Right lobe of liver (tissue), 6 donors: ENCODE data around the gene ZBTB44. TPM values are rescaled to one million over a fixed set of nuclear protein-coding genes. Genes with fewer than 3 reads are reported as not detected.

ENCODE experiments used
- ATAC-seq, 4 donors: fragments of 200-7000 bp; cut with Tn5 transposase; one replicate each; pipeline ENCODE4 v1.9.1; 2020; ENCODE audit warnings: mild to moderate bottlenecking in 4 of 4, moderate library complexity in 4 of 4
- DNase-seq, 3 donors: peaks; one replicate each; pipeline ENCODE4 v3.0.0-alpha.2; 2020
- H3K27ac ChIP-seq, 3 donors: fragments of 200-600 bp; one replicate each; pipeline ENCODE4 v1.8.0; 2022
- H3K27me3 ChIP-seq, 2 donors: fragments of 200-600 bp; one replicate each; pipeline ENCODE4 v1.8.0; 2022
- H3K36me3 ChIP-seq, 4 donors: fragments of 200-600 bp; sonication (generic) in 1 of 4; one replicate each; pipeline versions ENCODE4 v1.5.1 to v1.8.0; 2017 to 2022; ENCODE audit warnings: control low read depth in 1 of 4
- H3K4me1 ChIP-seq, 4 donors: fragments of 200-600 bp; sonication (generic) in 1 of 4; one replicate each; pipeline versions ENCODE4 v1.5.1 to v1.8.0; 2017 to 2022; ENCODE audit warnings: control low read depth in 1 of 4
- H3K4me3 ChIP-seq, 3 donors: fragments of 200-600 bp; one replicate each; pipeline ENCODE4 v1.8.0; 2022
- H3K9me3 ChIP-seq, 4 donors: fragments of 200-600 bp; sonication (generic) in 1 of 4; one replicate each; pipeline versions ENCODE4 v1.5.1 to v1.8.0; 2017 to 2022; ENCODE audit warnings: control low read depth in 1 of 4
- POLR2A ChIP-seq: fragments of 450-650 bp; IDR thresholded peaks from one replicate; pipeline ENCODE4 v1.6.1; 2017; ENCODE audit warnings: antibody characterized with exemption, mild to moderate bottlenecking
- WGBS: methylation state at CpG from one replicate; pipeline ENCODE4 v1.1.6; 2018; ENCODE audit warnings: low coverage, low lambda C conversion rate; ENCODE audit not compliant: insufficient coverage; ENCODE audit errors: missing lambda C conversion rate; 5-methylcytosine and 5-hydroxymethylcytosine counted together
- intact Hi-C, 2 donors: fragments of 100-400 bp; cut with DNase I; formaldehyde crosslinking; loops; one replicate each; pipeline versions ENCODE4 v1.11.2 to v1.14.1; 2022
- small RNA-seq, 2 experiments: library from RNA; depleted of rRNA; stranded (forward); fragments of <200 nt; gene quantifications; one replicate each; pipeline ENCODE3, GENCODE V24; 2016
- total RNA-seq, 6 experiments: library from RNA; depleted of rRNA in 2 of 6; stranded (reverse); fragments of >200 nt in 2 of 6; fragmentation: NEBNext Ultra II Directional in 3 of 6; extraction: Animal tissue kit (Norgen Biotek cat#: 25700) in 3 of 6; gene quantifications; one replicate each; pipeline versions ENCODE4 v1.1.0 to v1.2.4, GENCODE V29; 2016 to 2023
- TF ChIP-seq, protein P1 (sequence below), 4 donors: fragments of 200-600 bp in 3 of 4; fragments of 450-650 bp in 1 of 4; IDR thresholded peaks; one replicate each; pipeline versions ENCODE4 v1.5.1 to v1.8.0; 2016 to 2022; ENCODE audit warnings: antibody characterized with exemption in 4 of 4, mild to moderate bottlenecking in 2 of 4
- donor health status: DM: no; HTN: yes; CAD: no.
- donor health status: DM: no; HTN: no; CAD: no.
- donor health status: DM: no; HTN: no; CAD: no.
- donor health status: DM: no; HTN: yes; CAD: no.
- donor health status: DM: no; HTN: yes; CAD: no.

The ZBTB44 gene
- total RNA-seq, 6 experiments from 2014 or later, result 16.3 to 22.4 (median 18.4) TPM

DNA sequence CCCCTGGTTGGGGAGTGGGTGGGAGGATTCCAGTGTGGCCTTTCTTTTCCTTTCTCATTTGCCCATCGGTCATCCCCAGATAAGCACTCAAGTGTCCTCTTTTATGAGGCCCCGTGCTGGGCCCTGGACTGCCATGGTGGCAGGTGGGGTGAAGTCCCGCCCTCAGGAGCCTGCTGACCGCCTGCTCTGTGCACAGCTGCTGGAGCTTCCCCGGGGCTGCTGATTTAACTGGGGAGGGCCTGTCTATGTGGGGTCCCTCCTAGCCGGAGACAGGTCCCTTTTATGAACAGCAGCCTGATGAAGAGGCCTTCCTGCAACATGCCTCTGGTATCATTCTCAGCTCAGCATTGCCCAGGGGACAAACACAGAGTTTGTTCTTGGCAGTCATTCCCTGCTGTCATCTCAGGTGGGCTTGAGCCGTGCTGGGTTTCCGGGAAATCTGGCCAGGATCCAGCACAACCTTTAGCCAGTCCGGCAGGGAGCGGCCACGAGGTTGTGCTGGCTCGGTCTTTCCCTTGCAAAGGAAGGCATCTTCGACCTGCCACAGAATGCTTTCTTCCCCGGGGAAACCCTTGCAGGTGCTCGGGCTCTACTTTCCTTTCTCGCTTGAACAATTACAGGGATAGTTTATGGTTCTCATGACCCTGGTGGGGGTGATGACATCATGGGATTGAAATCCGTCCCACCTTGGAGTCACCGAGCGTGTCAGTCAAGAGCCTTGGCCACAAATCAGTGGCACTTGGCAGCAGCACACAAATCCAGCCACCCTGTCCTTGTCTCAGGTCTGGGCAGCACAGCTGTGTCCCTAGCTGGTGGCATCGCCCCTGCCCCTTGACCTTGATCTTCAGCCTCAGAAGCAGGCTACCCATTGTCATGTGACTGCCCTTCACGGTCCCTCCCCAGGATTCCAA, 135.1 kb downstream of the ZBTB44 start:
- no peak for TF ChIP-seq POLR2A
- TF ChIP-seq, protein P1, sequence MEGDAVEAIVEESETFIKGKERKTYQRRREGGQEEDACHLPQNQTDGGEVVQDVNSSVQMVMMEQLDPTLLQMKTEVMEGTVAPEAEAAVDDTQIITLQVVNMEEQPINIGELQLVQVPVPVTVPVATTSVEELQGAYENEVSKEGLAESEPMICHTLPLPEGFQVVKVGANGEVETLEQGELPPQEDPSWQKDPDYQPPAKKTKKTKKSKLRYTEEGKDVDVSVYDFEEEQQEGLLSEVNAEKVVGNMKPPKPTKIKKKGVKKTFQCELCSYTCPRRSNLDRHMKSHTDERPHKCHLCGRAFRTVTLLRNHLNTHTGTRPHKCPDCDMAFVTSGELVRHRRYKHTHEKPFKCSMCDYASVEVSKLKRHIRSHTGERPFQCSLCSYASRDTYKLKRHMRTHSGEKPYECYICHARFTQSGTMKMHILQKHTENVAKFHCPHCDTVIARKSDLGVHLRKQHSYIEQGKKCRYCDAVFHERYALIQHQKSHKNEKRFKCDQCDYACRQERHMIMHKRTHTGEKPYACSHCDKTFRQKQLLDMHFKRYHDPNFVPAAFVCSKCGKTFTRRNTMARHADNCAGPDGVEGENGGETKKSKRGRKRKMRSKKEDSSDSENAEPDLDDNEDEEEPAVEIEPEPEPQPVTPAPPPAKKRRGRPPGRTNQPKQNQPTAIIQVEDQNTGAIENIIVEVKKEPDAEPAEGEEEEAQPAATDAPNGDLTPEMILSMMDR (IDR thresholded peaks at IDR 0.05), result no peak
- WGBS, result 65% methylated on average over 8 of the region's 21 CpGs
- H3K4me3 ChIP-seq, result no peak overlapping the region
- ATAC-seq (peak in 1 of 4 donors; percentile 20), DNase-seq (peak in 1 of 3 donors; percentile 74)
- intact Hi-C loops, result no loop called here
- peaks cover 0 to 49% (median 16%) of the 10 kb centered on the region in 4 donors for H3K4me1 ChIP-seq
- H3K27me3 ChIP-seq, result no peaks in the 10 kb centered on the region
- H3K36me3 ChIP-seq, result no peaks in the 10 kb centered on the region
- no peaks in the 10 kb centered on the region for H3K9me3 ChIP-seq
- H3K27ac ChIP-seq, result peak overlapping the region in 1 of 3 donors; percentile 84

- Histone ChIP-seq H3K27ac (peak overlapping the region in 1 of 3 donors; percentile 84), H3K36me3 (no peaks in the 10 kb centered on the region), H3K4me3 (no peak overlapping the region), H3K4me1 (peaks cover 0 to 49% (median 16%) of the 10 kb centered on the region in 4 donors), H3K27me3 (no peaks in the 10 kb centered on the region), H3K9me3 (no peaks in the 10 kb centered on the region)
- TF ChIP-seq, protein P1 (IDR thresholded peaks at IDR 0.05), result no peak
- no peak for TF ChIP-seq POLR2A
- peak in 2 of 3 donors; percentile 63 to 70 for DNase-seq
- intact Hi-C loops, result no loop called here
- peak in 3 of 4 donors; percentile 15 to 22 (median 15) for ATAC-seq
- WGBS, result 50% methylated on average over 10 of the region's 16 CpGs
These were observed 136.0 kb downstream of the ZBTB44 start for GRCh38 chr11:130178441-130179339.

GRCh38 chr11:130177782-130178181, 136.9 kb downstream of the ZBTB44 start:
- H3K36me3 ChIP-seq, result no peaks in the 10 kb centered on the region
- intact Hi-C loops, result no loop called here
- H3K9me3 ChIP-seq, result no peaks in the 10 kb centered on the region
- H3K27ac ChIP-seq, result peak overlapping the region in 1 of 3 donors; percentile 49
- ATAC-seq (no peak), DNase-seq (no peak)
- H3K27me3 ChIP-seq, result no peaks in the 10 kb centered on the region
- H3K4me1 ChIP-seq, result peaks cover 0 to 49% (median 16%) of the 10 kb centered on the region in 4 donors
- TF ChIP-seq, protein P1 (IDR thresholded peaks at IDR 0.05), result no peak
- no peak for TF ChIP-seq POLR2A
- 63% methylated on average over 10 of the region's 10 CpGs for WGBS
- no peak overlapping the region for H3K4me3 ChIP-seq

Small RNAs within 50 kb of the gene (small RNA-seq; reads per million reads assigned to genes)
- gene RN7SL778P, result 0 to 0.13 reads per million in 2 experiments

Other genes starting within 250 kb of the ZBTB44 start
- gene APLP2, start 245.0 kb downstream of the ZBTB44 start, total RNA-seq, result 100 to 1,000 TPM; 184 to 255 (median 252) TPM
- 10 to 100 TPM in 3 of 6 experiments, 1 to 10 TPM in 3; 2.5 to 16.7 (median 10.8) TPM for gene ST14, start 155.1 kb downstream of the ZBTB44 start, total RNA-seq
- gene ADAMTS8, start 113.7 kb upstream of the ZBTB44 start, total RNA-seq, result under 1 TPM in 1 of 6 experiments, not detected in 5; 0.11 TPM
- gene ADAMTS15, start 133.7 kb upstream of the ZBTB44 start, total RNA-seq, result 1 to 10 TPM in 1 of 6 experiments, under 1 TPM in 4, not detected in 1; 0.19 to 1.1 (median 0.31) TPM